Panc1 (cell line): ENCODE results near the gene LIMA1.

Source experiments
- CTCF ChIP-seq: fragments of 450-650 bp; IDR thresholded peaks from 2 replicates; pipeline ENCODE4 v1.5.1; 2017; ENCODE audit warnings: mild to moderate bottlenecking
- POLR2AphosphoS5 ChIP-seq: IDR thresholded peaks from 2 replicates; pipeline ENCODE4 v1.6.1; 2012; ENCODE audit warnings: mild to moderate bottlenecking, low read depth, low read length, moderate library complexity
- TCF7L2 ChIP-seq: IDR thresholded peaks from 2 replicates; pipeline ENCODE4 v1.6.1; 2011; ENCODE audit warnings: mild to moderate bottlenecking, low read depth, low read length, inconsistent platforms

DNA sequence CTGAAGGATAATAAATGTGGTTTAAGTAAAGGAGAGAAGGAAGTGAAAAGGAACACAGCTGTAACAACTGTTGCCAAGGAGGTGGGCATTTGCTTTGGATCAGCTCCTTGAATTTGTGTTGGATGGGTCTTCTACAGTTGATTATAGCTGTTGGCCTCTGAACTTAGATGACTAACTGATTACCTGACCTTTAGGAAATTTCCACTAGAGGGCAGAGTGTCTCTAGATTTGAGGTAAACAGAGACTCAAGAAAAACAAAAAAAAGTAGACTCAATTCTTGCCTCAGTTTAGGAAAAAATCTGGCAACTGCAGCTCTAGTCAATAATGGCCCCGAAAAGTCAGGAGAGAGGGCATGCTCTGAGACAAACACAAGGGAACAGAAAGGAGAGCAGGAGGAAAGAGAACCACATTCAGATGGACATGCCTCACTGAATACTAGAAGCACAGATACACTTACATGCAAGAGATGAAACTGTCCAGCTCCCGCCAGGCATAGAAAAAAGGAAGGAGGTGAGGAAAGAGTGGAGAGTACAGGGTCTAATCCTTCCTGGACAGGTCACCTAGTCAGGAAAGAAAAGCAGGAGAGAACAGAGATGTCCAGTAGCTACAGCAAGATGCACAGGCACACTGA is 150.7 kb downstream of the LIMA1 start:
- no peak for TF ChIP-seq CTCF
- no peak for TF ChIP-seq TCF7L2
- TF ChIP-seq POLR2AphosphoS5 = no peak; the same call in 1 of the 2 replicates
